Osteocyte (in vitro differentiated cells): ENCODE data around the gene POU2AF2. TPM values are rescaled to one million over a fixed set of nuclear protein-coding genes. Genes with fewer than 3 reads are reported as not detected.

Source experiments
- DNase-seq: peaks from one replicate; pipeline ENCODE4 v3.0.0; 2021; ENCODE audit warnings: mixed read lengths; ENCODE audit not compliant: unreplicated experiment; ENCODE audit errors: extremely low spot score
- H3K27ac Mint-ChIP-seq: one replicate; pipeline ENCODE4 v1.8.0; 2021; ENCODE audit warnings: mild to moderate bottlenecking, mixed read lengths; ENCODE audit not compliant: unreplicated experiment
- H3K27me3 Mint-ChIP-seq: one replicate; pipeline ENCODE4 v1.8.0; 2021; ENCODE audit warnings: mixed read lengths; ENCODE audit not compliant: unreplicated experiment
- H3K36me3 Mint-ChIP-seq: one replicate; pipeline ENCODE4 v1.8.0; 2021; ENCODE audit warnings: mixed read lengths; ENCODE audit not compliant: unreplicated experiment
- H3K4me1 Mint-ChIP-seq: one replicate; pipeline ENCODE4 v1.8.0; 2021; ENCODE audit warnings: mixed read lengths; ENCODE audit not compliant: unreplicated experiment
- H3K4me3 Mint-ChIP-seq: one replicate; pipeline ENCODE4 v1.8.0; 2021; ENCODE audit warnings: mild to moderate bottlenecking, moderate library complexity, mixed read lengths; ENCODE audit not compliant: unreplicated experiment
- H3K9me3 Mint-ChIP-seq: one replicate; pipeline ENCODE4 v1.8.0; 2021; ENCODE audit warnings: mixed read lengths; ENCODE audit not compliant: unreplicated experiment
- CTCF ChIP-seq: fragments of 200-600 bp; sonication (generic); IDR thresholded peaks from 2 replicates; pipeline ENCODE4 v1.5.0; 2021; ENCODE audit warnings: antibody characterized with exemption, mild to moderate bottlenecking, moderate library complexity
- total RNA-seq: library from RNA; stranded (reverse); gene quantifications from 2 replicates; pipeline ENCODE4 v1.2.1, GENCODE V29; 2021

The POU2AF2 gene
- total RNA-seq, 1 donor from 2014 or later = not detected

GRCh38 chr11:111269146-111269868, 23.8 kb downstream of the POU2AF2 start:
- TF ChIP-seq CTCF = no peak
- Mint-ChIP-seq H3K36me3 (no peaks in the 10 kb centered on the region), H3K27me3 (peaks cover 41% of the 10 kb centered on the region), H3K4me1 (peaks cover 5% of the 10 kb centered on the region), H3K27ac (no peak overlapping the region), H3K9me3 (no peaks in the 10 kb centered on the region), H3K4me3 (no peak overlapping the region)
- DNase-seq = no peak

DNA sequence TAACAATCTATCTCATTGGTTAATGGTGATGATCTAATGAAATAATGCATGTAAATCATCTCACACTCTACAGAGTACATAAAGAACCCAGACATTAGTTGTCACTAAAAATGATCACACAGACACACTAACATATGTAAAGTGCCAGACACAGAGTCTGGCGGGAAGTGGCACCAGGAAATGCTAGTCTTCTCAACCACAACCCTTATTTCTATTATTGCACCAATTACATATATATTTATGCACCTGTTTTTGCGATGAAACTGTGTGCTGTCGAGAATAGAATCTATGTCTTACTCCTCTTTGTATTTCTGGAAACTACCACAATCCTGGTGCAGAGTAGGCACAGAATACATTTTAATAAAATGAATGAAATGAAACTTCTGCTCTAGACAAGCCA, 26.9 kb downstream of the POU2AF2 start:
- Mint-ChIP-seq H3K4me3 (no peak overlapping the region), H3K27ac (no peak overlapping the region), H3K9me3 (no peaks in the 10 kb centered on the region), H3K27me3 (peaks cover 41% of the 10 kb centered on the region), H3K36me3 (peaks cover 2% of the 10 kb centered on the region), H3K4me1 (peaks cover 5% of the 10 kb centered on the region)
- TF ChIP-seq CTCF = no peak
- no peak for DNase-seq

DNA sequence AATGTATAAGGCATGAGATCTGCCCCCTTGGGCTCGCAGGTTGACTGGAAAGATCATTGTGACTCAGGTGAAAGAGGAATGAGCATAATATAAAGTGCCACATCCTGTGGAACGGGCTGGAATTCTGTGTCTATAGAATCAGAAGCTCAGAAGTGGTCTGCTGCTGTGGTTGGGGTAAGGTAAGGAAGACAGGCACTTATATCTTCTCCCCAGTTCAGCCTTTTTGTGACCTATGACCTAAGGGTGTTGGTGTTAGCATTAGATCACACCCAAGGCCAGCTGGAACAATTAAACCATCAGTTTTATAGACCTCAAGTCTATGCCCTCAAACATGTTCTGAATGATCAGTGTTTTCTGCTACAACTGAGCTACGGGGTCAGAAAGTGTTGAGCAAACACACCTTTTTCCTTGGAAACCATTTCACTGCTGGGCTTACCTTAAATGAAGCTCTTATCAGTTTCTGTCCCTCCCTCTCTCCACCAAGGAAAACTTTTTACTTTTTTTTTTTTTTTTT, 37.1 kb downstream of the POU2AF2 start:
- Mint-ChIP-seq H3K36me3 (peaks cover 1% of the 10 kb centered on the region), H3K27me3 (peaks cover 42% of the 10 kb centered on the region), H3K27ac (no peak overlapping the region), H3K9me3 (no peaks in the 10 kb centered on the region), H3K4me3 (no peak overlapping the region), H3K4me1 (no peaks in the 10 kb centered on the region)
- TF ChIP-seq CTCF = no peak
- DNase-seq = no peak

- Mint-ChIP-seq H3K27me3 (peaks cover 37% of the 10 kb centered on the region), H3K4me1 (no peaks in the 10 kb centered on the region), H3K27ac (no peak overlapping the region), H3K9me3 (no peaks in the 10 kb centered on the region), H3K36me3 (peaks cover 1% of the 10 kb centered on the region), H3K4me3 (no peak overlapping the region)
- DNase-seq = no peak
- no peak for TF ChIP-seq CTCF
Measured at GRCh38 chr11:111283945-111284481, 38.5 kb downstream of the POU2AF2 start.
